NCI-H748 treated with DMSO at 0.1 percent for 48 hours (cell line): ENCODE measurements around the gene SHISA4.
"Not testable (repeated sequence)": the region's sequence is repeated elsewhere in the genome, so short reads cannot be mapped to it uniquely, and the experiment has no call there.

Experiments
- DNase-seq: peaks from one replicate; lab custom pipeline; 2025; lab: John Stamatoyannopoulos, UW

SHISA4 gene

GRCh38 chr1:201899683-201900429, 11.2 kb downstream of the SHISA4 start:
- DNase-seq, result no peak

DNA sequence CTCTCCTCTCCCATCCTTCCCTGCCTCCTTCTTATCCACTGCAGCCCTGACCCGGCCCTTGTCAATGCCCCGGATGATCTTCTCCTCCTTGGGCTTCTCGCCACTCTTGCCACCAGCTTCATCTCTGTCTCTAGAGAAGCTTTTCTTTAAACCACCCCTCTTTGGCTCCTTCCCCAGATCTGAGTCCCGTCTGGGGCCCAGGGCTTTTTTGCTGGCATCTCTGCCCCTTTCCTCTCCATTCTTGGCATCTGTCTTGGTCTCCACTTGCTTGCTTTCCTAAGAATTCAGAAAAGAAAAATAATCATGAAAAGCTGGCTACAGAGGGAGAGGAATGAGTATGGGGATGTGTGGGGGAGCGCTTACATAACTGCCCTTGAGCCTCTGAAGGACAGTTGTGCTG, 11.8 kb downstream of the SHISA4 start:
- DNase-seq, result no peak

DNA sequence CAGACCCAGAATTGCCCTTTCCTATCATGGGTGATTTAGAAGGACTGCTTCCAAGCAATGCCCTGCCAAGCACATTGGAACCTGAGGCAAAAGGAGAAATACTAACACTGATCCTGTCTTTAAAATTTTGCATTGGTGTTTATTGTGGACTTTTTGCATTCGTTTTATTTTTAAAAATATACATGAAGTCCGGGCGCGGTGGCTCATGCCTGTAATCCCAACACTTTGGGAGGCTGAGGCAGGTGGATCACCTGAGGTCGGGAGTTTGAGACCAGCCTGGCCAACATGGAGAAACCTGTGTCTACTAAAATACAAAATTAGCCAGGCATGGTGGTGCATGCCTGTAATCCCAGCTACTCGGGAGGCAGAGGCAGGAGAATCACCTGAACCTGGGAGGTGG, 12.3 kb downstream of the SHISA4 start:
- not testable (repeated sequence) for DNase-seq

DNA sequence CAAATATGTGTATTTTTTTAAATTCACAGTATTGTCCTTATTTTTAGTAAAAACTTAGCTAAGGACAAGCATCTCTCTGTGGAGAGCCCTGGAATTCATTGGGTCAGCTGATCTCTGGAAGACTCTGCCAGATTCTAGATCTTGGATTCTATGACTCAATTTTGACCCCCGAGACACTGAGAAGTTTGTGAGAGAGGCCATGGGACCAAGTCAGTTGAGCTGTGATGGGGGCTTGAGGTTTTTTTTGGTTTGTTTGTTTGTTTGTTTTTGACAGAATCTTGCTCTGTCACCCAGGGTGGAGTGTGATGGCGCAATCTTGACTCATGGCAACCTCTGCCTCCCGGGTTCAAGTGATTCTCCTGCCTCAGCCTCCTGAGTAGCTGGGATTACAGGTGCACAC, 13.5 kb downstream of the SHISA4 start:
- DNase-seq, result no peak

- no peak for DNase-seq
These were observed 14.4 kb downstream of the SHISA4 start for GRCh38 chr1:201903135-201903534.

GRCh38 chr1:201904579-201904978, 15.9 kb downstream of the SHISA4 start:
- DNase-seq, result no peak

DNA sequence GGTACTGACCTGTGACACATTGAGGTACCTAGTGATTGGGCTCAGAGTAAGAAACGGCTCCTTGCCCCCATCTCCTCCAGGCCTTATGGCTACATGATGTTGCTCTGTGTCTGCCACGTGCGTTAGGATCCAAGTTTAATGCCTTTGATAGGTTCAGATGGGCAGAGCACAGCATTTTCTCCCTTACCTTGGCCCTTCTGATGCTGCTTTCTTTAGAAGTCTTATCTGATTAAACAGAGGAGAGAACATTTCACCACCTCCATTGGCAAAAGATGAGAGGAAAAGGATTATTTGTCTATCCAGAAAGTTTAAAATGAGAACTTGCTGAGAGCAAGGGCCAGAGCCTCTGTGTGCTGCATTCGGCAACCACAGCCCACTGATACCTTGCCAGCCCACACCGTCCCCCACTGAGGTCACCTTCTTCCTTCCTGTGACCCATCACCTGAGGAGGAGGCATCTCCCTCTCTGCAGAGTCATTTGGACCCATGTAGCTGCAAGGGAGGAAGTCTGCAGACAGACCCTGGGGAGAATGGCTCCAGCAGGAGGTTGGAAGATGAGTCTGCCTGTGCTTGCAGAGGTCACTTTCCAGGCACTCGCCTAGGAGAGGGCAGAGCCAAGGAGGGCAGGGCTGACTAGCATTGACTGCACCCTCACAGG, 16.7 kb downstream of the SHISA4 start:
- no peak for DNase-seq

- DNase-seq, result no peak
These were observed 17.6 kb downstream of the SHISA4 start for GRCh38 chr1:201906336-201906735.

DNA sequence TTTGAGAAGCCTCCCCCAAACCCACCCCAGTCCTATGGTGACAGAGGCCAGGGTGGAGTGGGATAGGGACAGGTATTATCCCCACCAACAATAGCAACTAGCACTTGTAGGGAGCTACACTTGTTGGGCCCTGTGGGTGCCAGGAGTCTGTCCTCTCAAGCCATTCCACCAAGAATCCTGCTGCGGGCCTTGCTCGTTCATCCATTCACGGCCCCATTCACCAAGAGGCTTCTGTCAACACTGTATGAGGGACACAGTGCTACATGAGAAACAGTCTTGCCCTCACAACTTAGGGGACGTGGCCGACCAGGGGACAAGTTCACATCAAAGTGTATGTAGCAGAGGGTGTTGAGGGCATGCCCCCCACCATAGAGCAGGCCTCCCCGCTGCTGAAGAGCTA, 18.9 kb downstream of the SHISA4 start:
- DNase-seq, result no peak

GRCh38 chr1:201911826-201912571, 23.3 kb downstream of the SHISA4 start:
- DNase-seq, result no peak

GRCh38 chr1:201912832-201913231, 24.1 kb downstream of the SHISA4 start:
- no peak for DNase-seq

GRCh38 chr1:201914456-201915235, 25.9 kb downstream of the SHISA4 start:
- DNase-seq, result no peak

GRCh38 chr1:201916649-201917249, 28.1 kb downstream of the SHISA4 start:
- DNase-seq, result no peak

DNA sequence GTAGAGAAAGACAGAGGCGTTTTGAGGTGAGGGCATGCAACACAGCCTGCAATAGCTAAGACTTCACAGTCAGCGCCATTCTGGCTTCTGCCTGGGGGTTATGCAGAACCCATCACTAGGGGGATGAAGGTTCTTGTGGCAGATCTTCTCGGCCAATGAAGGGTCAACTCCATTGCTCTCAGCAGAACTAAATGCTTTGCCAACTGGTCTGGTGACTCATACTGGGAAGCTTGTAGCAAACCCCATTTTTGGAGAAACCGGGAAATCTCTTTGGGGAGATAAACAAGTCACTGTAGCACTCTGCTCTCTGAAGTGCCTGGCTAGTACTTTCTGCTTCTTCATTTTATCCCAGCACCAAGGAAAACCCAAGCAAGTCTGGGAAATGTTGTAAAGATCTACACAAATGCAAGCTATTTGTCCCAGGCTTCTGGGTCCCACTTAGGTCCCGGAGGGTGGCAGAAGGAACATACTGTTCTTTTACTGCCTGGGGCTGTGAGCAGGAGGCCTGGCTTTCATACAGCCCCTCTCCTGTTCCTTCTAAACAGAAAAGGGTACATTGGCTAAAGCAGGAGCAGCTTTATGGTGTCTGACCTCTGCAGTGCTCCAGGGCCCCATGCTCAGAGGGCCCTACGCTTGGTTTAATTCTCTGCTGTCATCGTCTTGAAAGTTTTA, 28.8 kb downstream of the SHISA4 start:
- DNase-seq, result no peak

GRCh38 chr1:201918343-201918742, 29.6 kb downstream of the SHISA4 start:
- no peak for DNase-seq

DNA sequence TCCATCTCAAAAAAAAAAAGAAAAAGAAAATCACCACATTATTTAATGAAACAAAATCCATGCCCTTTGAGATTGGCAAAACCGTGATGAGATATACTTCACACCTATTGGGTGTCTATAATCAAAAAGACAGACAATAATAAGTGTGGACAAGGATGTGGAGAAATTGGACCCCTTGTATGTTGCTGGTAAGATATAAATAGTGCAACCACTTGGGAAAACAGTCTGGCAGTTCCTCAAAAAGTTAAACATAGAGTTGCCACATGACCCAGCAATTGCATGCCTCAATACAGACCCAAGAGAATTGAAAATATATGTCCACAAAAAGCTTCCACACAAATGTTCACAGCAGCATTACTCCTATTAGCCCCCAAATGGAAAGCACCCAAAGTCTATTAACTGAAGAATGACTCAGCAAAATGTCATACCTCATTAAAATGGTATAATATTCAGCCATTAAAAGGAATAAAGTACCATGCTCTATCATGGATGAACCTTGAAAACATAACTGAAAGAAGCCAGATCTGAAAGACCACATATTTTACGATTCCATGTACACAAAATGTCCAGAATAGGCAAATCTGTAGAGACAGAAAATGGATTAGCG, 33.4 kb downstream of the SHISA4 start:
- no peak for DNase-seq

GRCh38 chr1:201925301-201925567, 36.5 kb downstream of the SHISA4 start:
- DNase-seq, result no peak

GRCh38 chr1:201925981-201926645, 37.4 kb downstream of the SHISA4 start:
- DNase-seq, result no peak

DNA sequence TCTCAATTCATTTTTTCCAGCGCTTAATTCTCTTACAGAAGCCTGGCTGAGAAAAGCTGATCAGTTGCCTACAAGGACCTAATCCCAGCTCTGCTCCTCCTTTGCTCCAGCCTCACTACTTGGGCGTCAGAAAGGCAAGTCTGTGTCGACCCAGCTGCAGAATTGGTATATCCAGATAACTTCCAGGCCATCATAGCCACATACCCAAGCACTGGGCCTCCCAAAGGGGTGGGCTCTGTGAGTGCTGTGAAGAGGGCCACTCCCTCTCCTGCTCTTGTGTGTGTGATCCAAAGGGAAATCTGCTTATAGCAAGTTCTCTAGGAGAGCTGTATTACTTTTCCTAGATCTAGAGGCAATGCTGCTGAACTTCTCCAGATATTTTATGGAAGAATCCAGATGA, 39.6 kb downstream of the SHISA4 start:
- no peak for DNase-seq

DNA sequence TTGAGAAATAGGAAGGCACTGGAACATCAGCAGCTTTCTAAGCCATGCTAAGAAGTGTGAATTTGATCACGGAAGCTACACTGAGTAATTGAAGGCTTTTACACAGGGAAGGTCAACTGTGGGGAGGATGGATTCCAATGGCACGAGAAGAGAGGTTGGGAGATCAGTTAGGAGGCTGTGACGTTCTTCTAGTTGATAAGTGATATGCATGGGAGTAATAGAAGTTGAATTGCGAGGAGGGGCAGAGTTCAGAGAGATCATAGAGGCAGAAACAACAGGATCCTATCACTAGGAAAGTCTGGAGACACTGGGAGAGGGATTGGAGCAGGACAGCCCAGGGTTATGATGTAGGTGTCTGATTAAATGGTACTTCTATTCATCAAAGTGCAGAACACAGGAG, 41.4 kb downstream of the SHISA4 start:
- no peak for DNase-seq

DNA sequence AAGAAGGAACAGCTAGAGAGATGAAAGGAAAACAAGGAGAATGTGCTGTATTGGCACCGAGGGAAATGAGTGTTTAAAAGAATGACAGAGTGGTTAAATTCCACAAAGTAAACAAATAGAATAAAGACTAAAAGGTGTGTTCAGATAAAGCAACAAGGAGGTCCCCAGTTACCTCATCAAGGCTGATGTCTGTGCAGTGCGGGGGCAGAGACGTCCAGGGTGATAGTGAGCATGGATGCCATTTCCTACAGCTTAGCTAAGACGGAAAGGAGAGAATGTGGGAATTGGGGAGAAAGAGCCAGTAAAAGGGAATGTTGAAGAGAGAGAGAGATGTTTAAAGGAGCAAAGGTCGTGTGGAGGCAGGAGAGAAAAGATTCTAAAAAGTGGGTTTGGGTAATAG, 42.1 kb downstream of the SHISA4 start:
- no peak for DNase-seq
